HG03469 (cell line): ENCODE measurements around the gene RSAD1.

ENCODE experiments used
- ATAC-seq: cut with Tn5 transposase; IDR thresholded peaks from one replicate; pipeline ENCODE4 v1.9.1; 2021; ENCODE audit warnings: mild to moderate bottlenecking, moderate library complexity, moderate number of reproducible peaks; ENCODE audit not compliant: unreplicated experiment

The RSAD1 gene

GRCh38 chr17:50457621-50458020 lies 21.0 kb upstream of the RSAD1 start:
- ATAC-seq = no peak

DNA sequence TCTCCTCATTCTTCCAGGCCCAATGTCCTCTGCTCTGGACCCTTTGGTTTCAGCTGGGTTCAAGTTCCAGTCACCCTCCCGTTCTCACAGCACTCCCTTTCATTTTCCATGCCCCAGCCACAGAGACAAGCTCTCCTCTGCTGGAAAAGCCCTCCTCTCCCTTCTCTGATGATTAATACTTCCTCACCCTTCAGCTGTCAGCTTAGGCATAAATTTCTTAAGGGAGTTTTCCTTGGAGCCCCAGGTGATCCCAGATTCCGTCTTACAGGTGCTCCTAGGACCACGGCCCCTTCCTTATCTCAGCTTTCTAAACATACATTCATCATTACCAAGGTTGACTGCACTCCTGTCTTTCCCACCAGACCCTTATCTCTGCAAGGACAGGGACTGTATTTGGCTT lies 20.4 kb upstream of the RSAD1 start:
- no peak for ATAC-seq

GRCh38 chr17:50458701-50459676 lies 19.7 kb upstream of the RSAD1 start:
- no peak for ATAC-seq

DNA sequence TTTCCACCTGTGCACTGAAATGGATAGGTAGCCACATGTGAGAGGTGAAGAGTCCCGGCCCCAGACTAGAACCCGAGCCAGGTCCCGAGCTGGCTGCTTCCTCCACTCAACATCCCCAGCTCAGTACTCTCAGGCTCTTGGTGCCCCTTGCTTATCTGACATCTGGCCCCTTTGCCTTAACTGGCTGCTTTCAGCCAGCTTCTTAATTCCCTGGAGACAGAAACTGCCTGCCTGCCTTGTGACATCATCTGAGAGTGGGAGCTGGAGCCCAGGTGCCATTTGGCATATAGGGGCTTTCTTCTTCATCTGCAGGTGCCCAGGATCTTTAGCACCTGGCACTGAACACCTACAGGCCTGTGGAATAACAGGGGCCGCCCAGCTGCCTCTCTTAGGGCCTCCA lies 18.9 kb upstream of the RSAD1 start:
- ATAC-seq = no peak

GRCh38 chr17:50460831-50461526 lies 17.7 kb upstream of the RSAD1 start:
- ATAC-seq = no peak

GRCh38 chr17:50461550-50462132 lies 17.0 kb upstream of the RSAD1 start:
- ATAC-seq = no peak

DNA sequence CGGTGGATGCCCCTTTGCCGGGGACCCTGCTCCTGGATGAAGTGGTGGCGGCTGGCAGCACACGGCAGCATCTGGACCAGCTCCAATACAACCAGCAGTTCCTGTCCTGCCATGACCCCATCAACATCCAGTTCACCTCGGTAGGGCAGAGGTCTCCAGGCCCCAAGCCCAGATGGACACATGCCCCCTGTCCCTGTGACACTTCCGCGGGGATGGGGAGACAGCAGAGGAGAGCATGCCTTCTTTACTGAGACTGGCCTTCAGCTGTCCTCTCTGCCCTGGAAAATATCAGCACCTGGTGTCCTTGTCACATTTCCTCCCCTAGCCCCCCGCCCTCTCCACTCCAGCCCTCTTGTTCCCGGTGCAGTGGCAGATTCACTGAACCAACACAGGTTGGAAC lies 16.2 kb upstream of the RSAD1 start:
- no peak for ATAC-seq

DNA sequence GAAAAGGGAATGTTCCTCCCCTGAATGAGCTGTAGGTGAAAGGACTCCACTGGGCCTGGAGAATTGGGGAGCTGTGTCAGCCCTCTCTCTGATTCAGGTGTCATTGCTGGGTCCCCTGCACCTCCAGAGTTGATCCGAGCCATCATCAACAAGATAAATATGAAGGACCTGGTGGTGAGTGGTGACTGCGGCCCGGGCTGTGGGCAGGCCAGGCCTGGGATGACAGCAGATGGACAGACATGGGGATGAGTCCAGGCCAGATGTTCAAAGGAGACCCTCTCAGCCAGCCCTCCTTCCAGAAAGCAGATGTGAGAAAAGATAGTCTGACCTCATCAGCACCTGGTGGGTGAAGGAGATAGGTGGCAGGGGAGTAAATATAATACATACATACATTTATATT lies 14.5 kb upstream of the RSAD1 start:
- ATAC-seq = no peak

- ATAC-seq = no peak
Observed at GRCh38 chr17:50464736-50465135, 13.9 kb upstream of the RSAD1 start.

GRCh38 chr17:50465171-50465570 lies 13.5 kb upstream of the RSAD1 start:
- no peak for ATAC-seq

- ATAC-seq = no peak
Observed at GRCh38 chr17:50465635-50466034, 13.0 kb upstream of the RSAD1 start.

GRCh38 chr17:50466371-50467113 lies 12.1 kb upstream of the RSAD1 start:
- ATAC-seq = no peak

DNA sequence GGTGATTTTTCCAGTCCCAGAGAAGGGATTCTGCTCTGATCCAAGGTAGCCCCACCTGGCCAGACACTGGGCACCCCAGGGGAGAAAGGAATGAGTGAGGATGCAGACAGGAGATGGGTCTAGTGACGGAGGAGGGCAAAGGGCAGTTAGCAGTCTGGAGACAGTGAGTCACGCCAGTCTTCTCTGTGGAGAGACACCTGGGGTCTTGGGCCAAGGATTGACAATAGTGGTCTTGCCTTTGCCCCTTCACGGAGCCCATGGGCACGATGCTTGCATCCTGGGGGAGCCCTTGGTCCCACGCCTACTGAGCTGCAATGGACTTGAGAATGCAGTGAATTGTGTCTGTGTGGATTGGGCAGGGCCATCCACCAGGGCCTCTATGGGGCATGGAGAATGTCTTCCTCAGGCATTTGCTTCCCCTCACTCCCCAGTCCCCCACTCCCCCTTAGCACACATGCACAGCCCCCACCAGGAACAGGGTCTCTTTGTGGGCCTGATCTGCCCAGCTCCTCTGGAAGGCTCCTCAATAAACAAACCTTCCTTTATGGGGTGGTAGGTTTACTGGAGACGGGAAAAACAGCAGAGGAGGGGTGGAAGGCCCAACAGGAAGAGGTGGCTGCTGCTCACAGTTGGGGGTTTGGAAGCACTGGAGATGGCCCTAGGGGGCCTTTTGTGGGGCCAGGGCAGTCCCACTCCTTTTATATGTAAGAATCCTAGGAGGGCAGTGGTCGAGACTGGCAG lies 11.4 kb upstream of the RSAD1 start:
- no peak for ATAC-seq

DNA sequence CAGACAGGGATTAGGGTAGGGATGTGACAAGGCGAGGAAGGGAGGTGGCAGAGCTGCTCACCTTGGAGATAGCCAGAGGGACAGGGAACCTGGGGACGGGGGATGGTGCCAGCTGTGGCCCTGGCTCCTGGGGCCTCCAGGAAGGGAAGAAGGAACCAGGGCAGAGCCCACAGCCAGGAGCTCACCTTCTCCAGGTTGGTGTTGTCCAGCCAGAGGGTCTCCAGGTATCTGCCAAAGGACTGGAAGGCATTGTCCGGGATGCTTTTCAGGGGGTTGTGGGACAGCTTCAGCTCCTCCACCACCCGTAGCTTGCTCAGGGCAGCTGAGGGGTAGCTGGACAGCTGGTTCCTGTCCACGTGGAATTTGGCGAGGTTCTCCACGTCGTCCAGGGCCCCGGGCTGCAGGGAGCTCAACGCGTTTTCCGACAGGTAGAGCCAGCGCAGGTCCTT lies 10.8 kb upstream of the RSAD1 start:
- ATAC-seq = no peak

DNA sequence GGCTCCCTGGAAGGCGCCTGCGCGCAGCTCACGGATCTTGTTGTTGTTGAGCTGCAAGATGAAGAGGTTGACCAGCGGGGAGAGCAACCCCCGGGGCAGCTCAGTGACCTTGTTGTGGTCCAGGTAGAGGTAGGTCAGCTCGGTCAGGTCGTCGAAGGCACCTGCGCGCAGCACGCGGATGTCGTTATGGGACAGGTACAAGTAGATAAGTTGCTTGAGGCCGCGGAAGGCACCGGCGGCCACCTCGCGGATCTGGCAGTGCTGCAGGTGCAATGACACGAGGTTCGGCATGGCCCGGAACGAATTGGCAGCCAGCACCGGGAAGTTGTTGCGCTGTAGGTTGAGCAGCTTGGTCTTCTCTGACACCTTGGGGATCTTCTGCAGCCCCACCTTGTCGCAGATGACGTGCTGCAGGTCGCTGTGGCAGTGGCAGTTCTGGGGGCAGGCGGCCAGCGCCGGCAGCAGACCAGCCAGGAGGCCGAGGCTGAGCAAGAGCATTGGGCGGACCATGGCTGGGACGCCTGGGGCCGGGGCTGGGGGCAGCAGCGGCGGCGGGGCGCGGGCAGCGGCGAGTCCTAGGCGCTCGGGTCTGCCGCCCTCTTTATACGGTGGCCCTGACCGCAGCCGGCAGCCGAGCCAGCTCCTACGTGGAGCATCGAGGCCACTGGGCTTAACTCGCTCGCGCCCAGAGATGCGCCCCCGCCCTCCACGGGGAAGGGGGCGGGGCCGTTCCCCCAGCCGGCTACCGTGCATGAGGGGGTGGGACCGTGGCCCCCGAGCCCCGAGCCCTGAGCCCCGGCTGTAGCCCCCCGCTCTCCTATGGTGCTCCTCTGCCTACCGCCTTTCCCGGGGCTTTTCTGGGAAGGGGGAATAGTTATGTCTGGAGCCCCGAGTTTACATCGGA lies 10.1 kb upstream of the RSAD1 start, which contains the start of gene CHAD:
TSS of gene CHAD (minus strand) at position 577 of the 904 bp plus-strand sequence. CDS start at position 510, 67 bp downstream.
- no peak for ATAC-seq

DNA sequence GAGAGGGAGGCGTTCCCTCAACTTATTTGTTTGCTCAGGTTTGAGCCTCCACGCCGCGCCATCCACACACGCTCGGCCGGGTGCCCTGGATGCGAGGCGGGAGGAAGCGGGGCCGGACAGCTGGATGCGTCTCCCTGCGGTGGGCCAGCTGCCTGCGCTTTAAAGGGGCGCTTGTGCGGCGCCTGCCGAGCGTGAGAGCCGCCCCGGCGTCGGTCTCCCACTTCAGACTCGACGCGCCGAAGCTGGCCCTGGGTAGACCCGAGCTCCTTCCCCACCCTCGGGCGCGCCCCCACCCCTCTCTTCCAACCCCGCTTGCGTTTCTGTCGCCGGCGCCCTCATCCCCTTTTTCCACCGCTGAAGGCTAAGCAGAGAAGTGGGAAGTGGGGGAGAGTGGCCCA lies 9.5 kb upstream of the RSAD1 start:
- no peak for ATAC-seq

GRCh38 chr17:50469671-50470305 lies 8.9 kb upstream of the RSAD1 start:
- ATAC-seq = no peak

DNA sequence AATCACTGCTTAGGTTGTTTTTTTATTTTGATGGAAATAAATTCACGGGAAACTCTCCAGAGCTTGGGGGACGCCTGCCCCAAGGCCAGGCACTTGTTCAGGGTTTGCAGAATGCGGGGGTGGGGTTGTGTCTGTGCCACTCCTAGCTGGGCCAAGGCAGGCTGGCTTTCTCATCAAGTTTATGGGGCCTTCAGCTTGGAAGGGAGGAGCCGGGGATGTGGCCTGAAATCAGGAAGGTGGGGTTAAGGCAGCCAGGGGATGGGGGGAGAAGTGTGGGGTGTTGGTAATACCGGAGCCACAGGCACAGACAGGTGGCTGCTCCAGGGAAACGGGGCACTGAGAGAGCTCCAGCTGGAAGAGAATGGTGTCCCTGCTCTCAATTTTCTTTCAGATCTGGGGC lies 8.2 kb upstream of the RSAD1 start:
- ATAC-seq = no peak
